GM23338 (cell line): ENCODE results near the gene FAM167B. TPM values are rescaled to one million over a fixed set of nuclear protein-coding genes. Genes with fewer than 3 reads are reported as not detected.

Experiments
- ATAC-seq: fragments of 200-7000 bp; cut with Tn5 transposase; 3 replicates; pipeline ENCODE4 v1.9.1; 2020
- DNase-seq: peaks from one replicate; pipeline ENCODE4 v3.0.0-alpha.2; 2015; ENCODE audit warnings: low spot score
- H2AFZ ChIP-seq: fragments of 200-600 bp; sonication (generic); 2 replicates; pipeline ENCODE4 v1.8.0; 2016; ENCODE audit warnings: antibody characterized with exemption, mild to moderate bottlenecking, moderate library complexity
- H3F3A ChIP-seq: fragments of 200-600 bp; sonication (generic); replicated peaks from 2 replicates; pipeline ENCODE4 v1.8.0; 2017; ENCODE audit warnings: antibody characterized with exemption, mixed run types, low read depth
- H3K27ac ChIP-seq: fragments of 200-600 bp; sonication (generic); 2 replicates; pipeline ENCODE4 v1.6.1; 2016; ENCODE audit warnings: low read depth
- H3K27me3 ChIP-seq: fragments of 200-600 bp; sonication (generic); 2 replicates; pipeline ENCODE4 v1.8.0; 2016; ENCODE audit warnings: mild to moderate bottlenecking, mixed run types, moderate library complexity; ENCODE audit not compliant: insufficient read depth
- H3K36me3 ChIP-seq: fragments of 200-600 bp; sonication (generic); 2 replicates; pipeline ENCODE4 v1.8.0; 2016; ENCODE audit warnings: mild to moderate bottlenecking; ENCODE audit not compliant: insufficient read depth
- H3K4me1 ChIP-seq: fragments of 200-600 bp; sonication (generic); 2 replicates; pipeline ENCODE4 v1.8.0; 2016; ENCODE audit warnings: mild to moderate bottlenecking, moderate library complexity; ENCODE audit not compliant: insufficient read depth
- H3K4me2 ChIP-seq: fragments of 200-600 bp; sonication (generic); 2 replicates; pipeline ENCODE4 v1.7.1; 2017; ENCODE audit warnings: mixed run types
- H3K4me3 ChIP-seq: fragments of 200-600 bp; sonication (generic); 2 replicates; pipeline ENCODE4 v1.6.1; 2016; ENCODE audit warnings: mixed run types
- H3K79me2 ChIP-seq: fragments of 200-600 bp; sonication (generic); replicated peaks from 2 replicates; pipeline ENCODE4 v1.8.0; 2017; ENCODE audit warnings: mild to moderate bottlenecking; ENCODE audit not compliant: insufficient read depth
- H3K9me2 ChIP-seq: fragments of 200-600 bp; sonication (generic); 2 replicates; pipeline ENCODE4 v1.8.0; 2017; ENCODE audit not compliant: insufficient read depth
- H4K20me1 ChIP-seq: fragments of 200-600 bp; sonication (generic); replicated peaks from 2 replicates; pipeline ENCODE4 v1.8.0; 2017; ENCODE audit warnings: mild to moderate bottlenecking; ENCODE audit not compliant: insufficient read depth
- H3K27ac Mint-ChIP-seq: 2 replicates; pipeline ENCODE4 v1.8.0; 2020; ENCODE audit warnings: inconsistent platforms, mild to moderate bottlenecking, moderate library complexity, mixed read lengths
- H3K27me3 Mint-ChIP-seq: 3 replicates; pipeline ENCODE4 v1.8.0; 2022; ENCODE audit warnings: low read depth, mild to moderate bottlenecking, moderate library complexity, mixed read lengths, inconsistent platforms; ENCODE audit not compliant: insufficient read depth, poor library complexity
- H3K36me3 Mint-ChIP-seq: 3 replicates; pipeline ENCODE4 v1.8.0; 2021; ENCODE audit warnings: low read depth, mild to moderate bottlenecking, inconsistent platforms, moderate library complexity, mixed read lengths
- H3K4me1 Mint-ChIP-seq: 3 replicates; pipeline ENCODE4 v1.8.0; 2020; ENCODE audit warnings: mild to moderate bottlenecking, inconsistent platforms, mixed read lengths
- H3K4me3 Mint-ChIP-seq: 3 replicates; pipeline ENCODE4 v1.8.0; 2021; ENCODE audit warnings: moderate library complexity, mild to moderate bottlenecking, inconsistent platforms, mixed read lengths
- H3K9me3 Mint-ChIP-seq: 3 replicates; pipeline ENCODE4 v1.8.0; 2020; ENCODE audit warnings: moderate library complexity, mild to moderate bottlenecking, inconsistent platforms, mixed read lengths
- CREB1 ChIP-seq: fragments of 250-450 bp; sonication (Bioruptor Pico); IDR thresholded peaks from 2 replicates; pipeline ENCODE4 v1.5.0; 2020; ENCODE audit warnings: low read depth, mild to moderate bottlenecking, moderate library complexity
- EZH2 ChIP-seq: fragments of 200-600 bp; sonication (generic); IDR thresholded peaks from one replicate; pipeline ENCODE4 v1.8.0; 2017; ENCODE audit warnings: antibody characterized with exemption, mild to moderate bottlenecking, low read depth; ENCODE audit not compliant: unreplicated experiment
- EZH2phosphoT487 ChIP-seq: fragments of 200-600 bp; sonication (generic); IDR thresholded peaks from one replicate; pipeline ENCODE4 v1.8.1; 2018; ENCODE audit warnings: antibody characterized with exemption; ENCODE audit not compliant: unreplicated experiment
- POLR2AphosphoS5 ChIP-seq: IDR thresholded peaks from 2 replicates; pipeline ENCODE4 v1.6.1; 2016; ENCODE audit warnings: antibody characterized with exemption, low read depth
- polyA plus RNA-seq: library from polyadenylated mRNA; unstranded; fragments of >200 nt; fragmentation: Nextera tagmentation; extraction: Ambion mirVana; gene quantifications from 2 replicates; pipeline ENCODE4 v1.2.1, GENCODE V29; 2016
- total RNA-seq: library from RNA; depleted of rRNA; stranded (reverse); fragments of >200 nt; shearing (Covaris generic); gene quantifications from 2 replicates; pipeline ENCODE4 v1.2.3, GENCODE V29; 2014
- TF ChIP-seq, protein P1 (sequence below): fragments of 250-450 bp; sonication (Bioruptor Pico); IDR thresholded peaks from 2 replicates; pipeline ENCODE4 v1.5.0; 2020; ENCODE audit warnings: mild to moderate bottlenecking, moderate library complexity
- TF ChIP-seq, protein P2 (sequence below), 2 experiments: fragments of 200-600 bp in 1 of 2; sonication (generic) in 1 of 2; conservative IDR thresholded peaks; 2 replicates each; pipeline versions ENCODE4 v1.5.1 to v1.6.1; 2016 to 2017; ENCODE audit warnings: antibody characterized with exemption in 2 of 2, low read depth in 2 of 2, mild to moderate bottlenecking in 2 of 2, moderate library complexity in 1 of 2

FAM167B gene
- total and polyA plus RNA-seq, 2 experiments from 2014 or later = 0.31 to 2.2 TPM

DNA sequence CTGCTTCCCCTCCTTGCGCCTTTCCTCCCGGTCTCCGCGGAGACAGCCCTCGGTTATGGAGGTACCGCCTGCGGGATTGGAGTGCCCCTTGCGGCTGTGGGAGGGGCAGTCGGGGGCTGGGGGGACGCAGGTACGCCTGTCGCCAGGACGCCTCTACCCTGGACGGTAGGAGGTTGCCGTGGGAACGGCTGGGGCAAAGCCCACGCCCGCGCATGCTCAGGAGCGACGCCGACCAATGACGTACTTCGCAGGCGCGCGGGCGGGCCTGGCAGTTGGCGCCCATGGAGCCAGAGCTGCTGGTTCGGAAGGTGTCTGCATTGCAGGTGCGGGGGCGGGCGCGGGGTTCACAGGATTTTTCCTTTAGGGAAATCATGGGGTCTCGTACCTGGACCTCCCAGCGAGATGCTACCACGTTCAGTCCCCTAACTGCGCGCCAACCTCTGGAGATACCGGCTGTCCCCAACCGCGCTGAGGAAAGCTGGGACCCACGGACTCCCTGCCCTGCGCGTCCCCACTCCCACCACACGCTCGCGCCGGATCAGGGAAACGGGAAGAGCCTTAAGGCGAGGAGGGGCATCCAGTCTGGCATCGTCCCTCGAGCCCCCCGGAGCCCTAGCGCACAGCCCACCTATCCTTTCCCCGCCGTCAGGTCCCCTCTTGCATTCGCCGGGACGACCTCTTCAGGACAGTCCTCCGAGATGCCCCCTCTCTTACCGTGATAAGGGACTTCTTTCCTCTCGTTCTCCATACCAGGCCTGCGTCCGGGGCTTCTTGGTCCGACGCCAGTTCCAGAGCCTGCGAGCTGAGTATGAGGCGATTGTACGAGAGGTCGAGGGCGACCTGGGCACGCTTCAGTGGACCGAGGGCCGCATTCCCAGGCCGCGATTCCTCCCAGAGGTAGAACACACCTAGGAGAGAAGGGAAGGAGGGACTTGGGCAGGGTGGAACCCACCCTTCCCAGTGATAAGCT, 41.3 kb upstream of the FAM167B start, which contains the start of gene IQCC:
Gene IQCC (plus strand): TSS at position 271 of the 970 bp plus-strand sequence. CDS start 11 bp downstream, at position 282.
- peak; percentile 89 for TF ChIP-seq POLR2AphosphoS5
- TF ChIP-seq, protein P1, sequence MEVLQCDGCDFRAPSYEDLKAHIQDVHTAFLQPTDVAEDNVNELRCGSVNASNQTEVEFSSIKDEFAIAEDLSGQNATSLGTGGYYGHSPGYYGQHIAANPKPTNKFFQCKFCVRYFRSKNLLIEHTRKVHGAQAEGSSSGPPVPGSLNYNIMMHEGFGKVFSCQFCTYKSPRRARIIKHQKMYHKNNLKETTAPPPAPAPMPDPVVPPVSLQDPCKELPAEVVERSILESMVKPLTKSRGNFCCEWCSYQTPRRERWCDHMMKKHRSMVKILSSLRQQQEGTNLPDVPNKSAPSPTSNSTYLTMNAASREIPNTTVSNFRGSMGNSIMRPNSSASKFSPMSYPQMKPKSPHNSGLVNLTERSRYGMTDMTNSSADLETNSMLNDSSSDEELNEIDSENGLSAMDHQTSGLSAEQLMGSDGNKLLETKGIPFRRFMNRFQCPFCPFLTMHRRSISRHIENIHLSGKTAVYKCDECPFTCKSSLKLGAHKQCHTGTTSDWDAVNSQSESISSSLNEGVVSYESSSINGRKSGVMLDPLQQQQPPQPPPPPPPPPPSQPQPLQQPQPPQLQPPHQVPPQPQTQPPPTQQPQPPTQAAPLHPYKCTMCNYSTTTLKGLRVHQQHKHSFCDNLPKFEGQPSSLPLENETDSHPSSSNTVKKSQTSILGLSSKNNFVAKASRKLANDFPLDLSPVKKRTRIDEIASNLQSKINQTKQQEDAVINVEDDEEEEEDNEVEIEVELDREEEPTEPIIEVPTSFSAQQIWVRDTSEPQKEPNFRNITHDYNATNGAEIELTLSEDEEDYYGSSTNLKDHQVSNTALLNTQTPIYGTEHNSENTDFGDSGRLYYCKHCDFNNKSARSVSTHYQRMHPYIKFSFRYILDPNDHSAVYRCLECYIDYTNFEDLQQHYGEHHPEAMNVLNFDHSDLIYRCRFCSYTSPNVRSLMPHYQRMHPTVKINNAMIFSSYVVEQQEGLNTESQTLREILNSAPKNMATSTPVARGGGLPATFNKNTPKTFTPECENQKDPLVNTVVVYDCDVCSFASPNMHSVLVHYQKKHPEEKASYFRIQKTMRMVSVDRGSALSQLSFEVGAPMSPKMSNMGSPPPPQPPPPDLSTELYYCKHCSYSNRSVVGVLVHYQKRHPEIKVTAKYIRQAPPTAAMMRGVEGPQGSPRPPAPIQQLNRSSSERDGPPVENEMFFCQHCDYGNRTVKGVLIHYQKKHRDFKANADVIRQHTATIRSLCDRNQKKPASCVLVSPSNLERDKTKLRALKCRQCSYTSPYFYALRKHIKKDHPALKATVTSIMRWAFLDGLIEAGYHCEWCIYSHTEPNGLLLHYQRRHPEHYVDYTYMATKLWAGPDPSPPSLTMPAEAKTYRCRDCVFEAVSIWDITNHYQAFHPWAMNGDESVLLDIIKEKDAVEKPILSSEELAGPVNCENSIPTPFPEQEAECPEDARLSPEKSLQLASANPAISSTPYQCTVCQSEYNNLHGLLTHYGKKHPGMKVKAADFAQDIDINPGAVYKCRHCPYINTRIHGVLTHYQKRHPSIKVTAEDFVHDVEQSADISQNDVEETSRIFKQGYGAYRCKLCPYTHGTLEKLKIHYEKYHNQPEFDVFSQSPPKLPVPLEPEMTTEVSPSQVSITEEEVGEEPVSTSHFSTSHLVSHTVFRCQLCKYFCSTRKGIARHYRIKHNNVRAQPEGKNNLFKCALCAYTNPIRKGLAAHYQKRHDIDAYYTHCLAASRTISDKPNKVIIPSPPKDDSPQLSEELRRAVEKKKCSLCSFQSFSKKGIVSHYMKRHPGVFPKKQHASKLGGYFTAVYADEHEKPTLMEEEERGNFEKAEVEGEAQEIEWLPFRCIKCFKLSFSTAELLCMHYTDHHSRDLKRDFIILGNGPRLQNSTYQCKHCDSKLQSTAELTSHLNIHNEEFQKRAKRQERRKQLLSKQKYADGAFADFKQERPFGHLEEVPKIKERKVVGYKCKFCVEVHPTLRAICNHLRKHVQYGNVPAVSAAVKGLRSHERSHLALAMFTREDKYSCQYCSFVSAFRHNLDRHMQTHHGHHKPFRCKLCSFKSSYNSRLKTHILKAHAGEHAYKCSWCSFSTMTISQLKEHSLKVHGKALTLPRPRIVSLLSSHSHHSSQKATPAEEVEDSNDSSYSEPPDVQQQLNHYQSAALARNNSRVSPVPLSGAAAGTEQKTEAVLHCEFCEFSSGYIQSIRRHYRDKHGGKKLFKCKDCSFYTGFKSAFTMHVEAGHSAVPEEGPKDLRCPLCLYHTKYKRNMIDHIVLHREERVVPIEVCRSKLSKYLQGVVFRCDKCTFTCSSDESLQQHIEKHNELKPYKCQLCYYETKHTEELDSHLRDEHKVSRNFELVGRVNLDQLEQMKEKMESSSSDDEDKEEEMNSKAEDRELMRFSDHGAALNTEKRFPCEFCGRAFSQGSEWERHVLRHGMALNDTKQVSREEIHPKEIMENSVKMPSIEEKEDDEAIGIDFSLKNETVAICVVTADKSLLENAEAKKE (CRISPR knock-in tag) = no peak
- TF ChIP-seq, protein P2, sequence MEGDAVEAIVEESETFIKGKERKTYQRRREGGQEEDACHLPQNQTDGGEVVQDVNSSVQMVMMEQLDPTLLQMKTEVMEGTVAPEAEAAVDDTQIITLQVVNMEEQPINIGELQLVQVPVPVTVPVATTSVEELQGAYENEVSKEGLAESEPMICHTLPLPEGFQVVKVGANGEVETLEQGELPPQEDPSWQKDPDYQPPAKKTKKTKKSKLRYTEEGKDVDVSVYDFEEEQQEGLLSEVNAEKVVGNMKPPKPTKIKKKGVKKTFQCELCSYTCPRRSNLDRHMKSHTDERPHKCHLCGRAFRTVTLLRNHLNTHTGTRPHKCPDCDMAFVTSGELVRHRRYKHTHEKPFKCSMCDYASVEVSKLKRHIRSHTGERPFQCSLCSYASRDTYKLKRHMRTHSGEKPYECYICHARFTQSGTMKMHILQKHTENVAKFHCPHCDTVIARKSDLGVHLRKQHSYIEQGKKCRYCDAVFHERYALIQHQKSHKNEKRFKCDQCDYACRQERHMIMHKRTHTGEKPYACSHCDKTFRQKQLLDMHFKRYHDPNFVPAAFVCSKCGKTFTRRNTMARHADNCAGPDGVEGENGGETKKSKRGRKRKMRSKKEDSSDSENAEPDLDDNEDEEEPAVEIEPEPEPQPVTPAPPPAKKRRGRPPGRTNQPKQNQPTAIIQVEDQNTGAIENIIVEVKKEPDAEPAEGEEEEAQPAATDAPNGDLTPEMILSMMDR (conservative IDR thresholded peaks at IDR 0.05; ENCODE audit: low read depth in 2 of 2) = peak; percentile 39 to 61
- TF ChIP-seq CREB1 (CRISPR knock-in tag) = peak; percentile 95
- no peak for TF ChIP-seq EZH2phosphoT487
- TF ChIP-seq EZH2 = no peak
- H2AFZ ChIP-seq = peak within 1 kb of the TSS; percentile 99
- H3K4me3 ChIP-seq = peak within 1 kb of the TSS; percentile 89
- H3K9me2 ChIP-seq = no peaks in the 10 kb centered on the region
- no peak within 1 kb of the TSS for H3K27ac ChIP-seq
- Mint-ChIP-seq H3K27ac (peak within 1 kb of the TSS; percentile 84), H3K4me1 (peaks cover 17% of the 10 kb centered on the region), H3K36me3 (peaks cover 14% of the 10 kb centered on the region; the same call in 2 of the 3 replicates), H3K4me3 (peak within 1 kb of the TSS; percentile 96), H3K9me3 (peaks cover 2% of the 10 kb centered on the region; the same call in 1 of the 3 replicates), H3K27me3 (peaks cover 42% of the 10 kb centered on the region)
- DNase-seq (peak; percentile 97), ATAC-seq (peak; percentile 74)
- H3K36me3 ChIP-seq = no peaks in the 10 kb centered on the region
- H3F3A ChIP-seq = peaks cover 17% of the 10 kb centered on the region; the same call in 1 of the 2 replicates
- H4K20me1 ChIP-seq = no peaks in the 10 kb centered on the region
- H3K79me2 ChIP-seq = no peaks in the 10 kb centered on the region
- H3K4me1 ChIP-seq = peaks cover 15% of the 10 kb centered on the region; the same call in 1 of the 2 replicates
- H3K27me3 ChIP-seq = peaks cover 28% of the 10 kb centered on the region
- H3K4me2 ChIP-seq = peak within 1 kb of the TSS; percentile 99
